HEK293 (cell line): ENCODE results near the gene GRK5.
A peak's percentile ranks its signal among the peaks of the same experiment; 100 is the strongest.

Source experiments
- GLI2 ChIP-seq: fragments of 450-650 bp; formaldehyde crosslinking; IDR thresholded peaks from 2 replicates; pipeline ENCODE4; 2017; ENCODE audit warnings: missing biosample characterization, missing genetic modification characterization, low read depth, borderline replicate concordance
- HOXA7 ChIP-seq: sonication (generic); formaldehyde crosslinking; IDR thresholded peaks from 2 replicates; pipeline ENCODE4 v1.8.1; 2022; ENCODE audit warnings: missing genetic modification reagents, borderline replicate concordance
- SCRT2 ChIP-seq: fragments of 450-650 bp; formaldehyde crosslinking; IDR thresholded peaks from 2 replicates; pipeline ENCODE4 v1.5.1; 2016; ENCODE audit warnings: missing biosample characterization, missing genetic modification characterization
- SP2 ChIP-seq: fragments of 450-650 bp; formaldehyde crosslinking; IDR thresholded peaks from 2 replicates; pipeline ENCODE4 v1.5.1; 2016; ENCODE audit warnings: missing biosample characterization, missing genetic modification characterization
- ZBTB17 ChIP-seq: fragments of 450-650 bp; formaldehyde crosslinking; IDR thresholded peaks from 2 replicates; pipeline ENCODE4 v1.5.1; 2016; ENCODE audit warnings: missing biosample characterization, missing genetic modification characterization
- ZBTB7A ChIP-seq: fragments of 450-650 bp; formaldehyde crosslinking; IDR thresholded peaks from 2 replicates; pipeline ENCODE4 v1.5.1; 2016; ENCODE audit warnings: low read depth, missing biosample characterization, missing genetic modification characterization
- ZNF132 ChIP-seq: fragments of 450-650 bp; formaldehyde crosslinking; IDR thresholded peaks from 2 replicates; pipeline ENCODE4 v1.5.1; 2017; ENCODE audit warnings: missing biosample characterization, missing genetic modification characterization, borderline replicate concordance
- ZNF146 ChIP-seq: fragments of 450-650 bp; formaldehyde crosslinking; IDR thresholded peaks from 2 replicates; pipeline ENCODE4 v1.5.1; 2016; ENCODE audit warnings: missing biosample characterization, missing genetic modification characterization
- ZNF148 ChIP-seq: fragments of 450-650 bp; formaldehyde crosslinking; IDR thresholded peaks from 2 replicates; pipeline ENCODE4 v1.5.0; 2017; ENCODE audit warnings: missing biosample characterization, missing genetic modification characterization, borderline replicate concordance
- ZNF157 ChIP-seq: fragments of 450-650 bp; formaldehyde crosslinking; IDR thresholded peaks from 2 replicates; pipeline ENCODE4 v1.5.1; 2016; ENCODE audit warnings: missing biosample characterization, missing genetic modification characterization
- ZNF292 ChIP-seq: fragments of 450-650 bp; formaldehyde crosslinking; IDR thresholded peaks from 2 replicates; pipeline ENCODE4 v1.5.1; 2016; ENCODE audit warnings: low read depth, missing biosample characterization, missing genetic modification characterization, borderline replicate concordance
- ZNF394 ChIP-seq: fragments of 450-650 bp; formaldehyde crosslinking; IDR thresholded peaks from 2 replicates; pipeline ENCODE4 v1.5.1; 2016; ENCODE audit warnings: missing biosample characterization, missing genetic modification characterization, mild to moderate bottlenecking, moderate library complexity, borderline replicate concordance
- ZNF423 ChIP-seq: fragments of 450-650 bp; formaldehyde crosslinking; IDR thresholded peaks from 2 replicates; pipeline ENCODE4 v1.5.1; 2016; ENCODE audit warnings: missing biosample characterization, missing genetic modification characterization
- ZNF449 ChIP-seq: fragments of 450-650 bp; formaldehyde crosslinking; IDR thresholded peaks from 2 replicates; pipeline ENCODE4 v1.5.1; 2017; ENCODE audit warnings: missing biosample characterization, mild to moderate bottlenecking, missing genetic modification characterization, moderate library complexity
- ZNF473 ChIP-seq: fragments of 450-650 bp; formaldehyde crosslinking; IDR thresholded peaks from 2 replicates; pipeline ENCODE4 v1.5.1; 2017; ENCODE audit warnings: missing biosample characterization, missing genetic modification characterization
- ZNF518A ChIP-seq: fragments of 450-650 bp; formaldehyde crosslinking; conservative IDR thresholded peaks from 2 replicates; pipeline ENCODE4 v1.5.1; 2016; ENCODE audit warnings: low read depth, missing biosample characterization, missing genetic modification characterization
- ZNF660 ChIP-seq: fragments of 450-650 bp; IDR thresholded peaks from 2 replicates; pipeline ENCODE4 v1.5.1; 2018; ENCODE audit warnings: missing biosample characterization, mild to moderate bottlenecking, missing genetic modification characterization
- TF ChIP-seq, protein P1 (sequence below): fragments of 450-650 bp; formaldehyde crosslinking; IDR thresholded peaks from 2 replicates; pipeline ENCODE4 v1.5.1; 2016; ENCODE audit warnings: missing biosample characterization, missing genetic modification characterization, borderline replicate concordance
- TF ChIP-seq, protein P2 (sequence below): fragments of 450-650 bp; formaldehyde crosslinking; IDR thresholded peaks from 2 replicates; pipeline ENCODE4 v1.5.1; 2016; ENCODE audit warnings: missing biosample characterization, missing genetic modification characterization
- TF ChIP-seq, protein P3 (sequence below): fragments of 450-650 bp; formaldehyde crosslinking; IDR thresholded peaks from 2 replicates; pipeline ENCODE4 v1.5.1; 2016; ENCODE audit warnings: missing biosample characterization, missing genetic modification characterization
- TF ChIP-seq, protein P4 (sequence below): fragments of 450-650 bp; formaldehyde crosslinking; IDR thresholded peaks from 2 replicates; pipeline ENCODE4 v1.5.1; 2016; ENCODE audit warnings: missing biosample characterization, missing genetic modification characterization

GRK5 gene

DNA sequence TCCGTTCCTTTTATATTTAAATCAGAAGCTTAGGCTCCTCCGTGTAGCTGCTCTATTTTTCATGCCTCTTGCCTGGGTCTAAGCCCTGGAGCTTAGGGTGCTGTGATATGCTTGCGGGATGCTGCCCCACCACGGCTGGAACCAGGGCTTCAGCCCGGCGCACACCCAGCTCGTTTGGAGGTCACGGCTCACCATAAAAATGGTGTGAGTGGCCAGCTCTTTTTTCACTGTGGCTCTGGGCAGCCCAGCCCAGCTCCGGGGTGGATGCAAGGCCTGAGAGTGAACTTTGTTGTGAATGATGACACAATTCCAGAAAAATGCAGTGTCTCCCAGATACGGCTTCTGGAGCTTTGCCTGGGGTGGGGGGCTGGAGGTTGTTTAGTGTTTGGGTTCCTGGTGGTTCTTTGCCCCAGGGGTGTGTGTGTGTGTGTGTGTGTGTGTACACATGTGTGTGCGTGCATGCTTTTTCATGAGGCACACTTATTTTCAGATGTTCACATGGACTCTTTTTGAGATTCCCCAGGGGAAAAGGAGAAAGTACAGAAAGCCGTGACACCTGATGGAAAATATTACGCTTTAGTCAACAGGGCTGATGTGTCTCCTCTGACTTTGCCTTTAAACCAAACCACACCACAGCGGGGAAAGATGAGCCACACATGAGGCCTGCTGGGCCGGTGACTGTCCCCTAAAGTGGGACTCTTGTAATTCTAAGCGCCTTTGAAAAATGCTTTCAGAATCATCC lies 46.2 kb downstream of the GRK5 start (continued):
- TF ChIP-seq, protein P1, sequence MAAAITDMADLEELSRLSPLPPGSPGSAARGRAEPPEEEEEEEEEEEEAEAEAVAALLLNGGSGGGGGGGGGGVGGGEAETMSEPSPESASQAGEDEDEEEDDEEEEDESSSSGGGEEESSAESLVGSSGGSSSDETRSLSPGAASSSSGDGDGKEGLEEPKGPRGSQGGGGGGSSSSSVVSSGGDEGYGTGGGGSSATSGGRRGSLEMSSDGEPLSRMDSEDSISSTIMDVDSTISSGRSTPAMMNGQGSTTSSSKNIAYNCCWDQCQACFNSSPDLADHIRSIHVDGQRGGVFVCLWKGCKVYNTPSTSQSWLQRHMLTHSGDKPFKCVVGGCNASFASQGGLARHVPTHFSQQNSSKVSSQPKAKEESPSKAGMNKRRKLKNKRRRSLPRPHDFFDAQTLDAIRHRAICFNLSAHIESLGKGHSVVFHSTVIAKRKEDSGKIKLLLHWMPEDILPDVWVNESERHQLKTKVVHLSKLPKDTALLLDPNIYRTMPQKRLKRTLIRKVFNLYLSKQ (tag by site-specific recombination): no peak
- TF ChIP-seq GLI2 (no peak), ZNF449 (peak; percentile 82), ZNF423 (tag by site-specific recombination) (no peak), ZNF157 (no peak), SP2 (tag by site-specific recombination) (no peak), SCRT2 (peak; percentile 73), ZNF394 (tag by site-specific recombination) (peak; percentile 57; the same call in 1 of the 2 replicates), ZNF473 (peak; percentile 72; the same call in 1 of the 2 replicates), ZBTB7A (no peak), ZNF132 (tag by site-specific recombination) (no peak), ZNF292 (tag by site-specific recombination) (no peak), ZBTB17 (tag by site-specific recombination) (peak; percentile 65; the same call in 1 of the 2 replicates), ZNF146 (tag by site-specific recombination) (no peak), HOXA7 (CRISPR knock-in tag) (no peak), ZNF660 (tag by site-specific recombination) (peak; percentile 37; the same call in 1 of the 2 replicates), ZNF148 (tag by site-specific recombination) (no peak), ZNF518A (tag by site-specific recombination) (0 out of 2 replicates have a peak, but pooled peaks have one; percentile 14)
- TF ChIP-seq, protein P2, sequence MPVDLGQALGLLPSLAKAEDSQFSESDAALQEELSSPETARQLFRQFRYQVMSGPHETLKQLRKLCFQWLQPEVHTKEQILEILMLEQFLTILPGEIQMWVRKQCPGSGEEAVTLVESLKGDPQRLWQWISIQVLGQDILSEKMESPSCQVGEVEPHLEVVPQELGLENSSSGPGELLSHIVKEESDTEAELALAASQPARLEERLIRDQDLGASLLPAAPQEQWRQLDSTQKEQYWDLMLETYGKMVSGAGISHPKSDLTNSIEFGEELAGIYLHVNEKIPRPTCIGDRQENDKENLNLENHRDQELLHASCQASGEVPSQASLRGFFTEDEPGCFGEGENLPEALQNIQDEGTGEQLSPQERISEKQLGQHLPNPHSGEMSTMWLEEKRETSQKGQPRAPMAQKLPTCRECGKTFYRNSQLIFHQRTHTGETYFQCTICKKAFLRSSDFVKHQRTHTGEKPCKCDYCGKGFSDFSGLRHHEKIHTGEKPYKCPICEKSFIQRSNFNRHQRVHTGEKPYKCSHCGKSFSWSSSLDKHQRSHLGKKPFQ (tag by site-specific recombination): peak; percentile 68; the same call in 1 of the 2 replicates
- TF ChIP-seq, protein P3, sequence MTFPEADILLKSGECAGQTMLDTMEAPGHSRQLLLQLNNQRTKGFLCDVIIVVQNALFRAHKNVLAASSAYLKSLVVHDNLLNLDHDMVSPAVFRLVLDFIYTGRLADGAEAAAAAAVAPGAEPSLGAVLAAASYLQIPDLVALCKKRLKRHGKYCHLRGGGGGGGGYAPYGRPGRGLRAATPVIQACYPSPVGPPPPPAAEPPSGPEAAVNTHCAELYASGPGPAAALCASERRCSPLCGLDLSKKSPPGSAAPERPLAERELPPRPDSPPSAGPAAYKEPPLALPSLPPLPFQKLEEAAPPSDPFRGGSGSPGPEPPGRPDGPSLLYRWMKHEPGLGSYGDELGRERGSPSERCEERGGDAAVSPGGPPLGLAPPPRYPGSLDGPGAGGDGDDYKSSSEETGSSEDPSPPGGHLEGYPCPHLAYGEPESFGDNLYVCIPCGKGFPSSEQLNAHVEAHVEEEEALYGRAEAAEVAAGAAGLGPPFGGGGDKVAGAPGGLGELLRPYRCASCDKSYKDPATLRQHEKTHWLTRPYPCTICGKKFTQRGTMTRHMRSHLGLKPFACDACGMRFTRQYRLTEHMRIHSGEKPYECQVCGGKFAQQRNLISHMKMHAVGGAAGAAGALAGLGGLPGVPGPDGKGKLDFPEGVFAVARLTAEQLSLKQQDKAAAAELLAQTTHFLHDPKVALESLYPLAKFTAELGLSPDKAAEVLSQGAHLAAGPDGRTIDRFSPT: peak; percentile 91
- TF ChIP-seq, protein P4, sequence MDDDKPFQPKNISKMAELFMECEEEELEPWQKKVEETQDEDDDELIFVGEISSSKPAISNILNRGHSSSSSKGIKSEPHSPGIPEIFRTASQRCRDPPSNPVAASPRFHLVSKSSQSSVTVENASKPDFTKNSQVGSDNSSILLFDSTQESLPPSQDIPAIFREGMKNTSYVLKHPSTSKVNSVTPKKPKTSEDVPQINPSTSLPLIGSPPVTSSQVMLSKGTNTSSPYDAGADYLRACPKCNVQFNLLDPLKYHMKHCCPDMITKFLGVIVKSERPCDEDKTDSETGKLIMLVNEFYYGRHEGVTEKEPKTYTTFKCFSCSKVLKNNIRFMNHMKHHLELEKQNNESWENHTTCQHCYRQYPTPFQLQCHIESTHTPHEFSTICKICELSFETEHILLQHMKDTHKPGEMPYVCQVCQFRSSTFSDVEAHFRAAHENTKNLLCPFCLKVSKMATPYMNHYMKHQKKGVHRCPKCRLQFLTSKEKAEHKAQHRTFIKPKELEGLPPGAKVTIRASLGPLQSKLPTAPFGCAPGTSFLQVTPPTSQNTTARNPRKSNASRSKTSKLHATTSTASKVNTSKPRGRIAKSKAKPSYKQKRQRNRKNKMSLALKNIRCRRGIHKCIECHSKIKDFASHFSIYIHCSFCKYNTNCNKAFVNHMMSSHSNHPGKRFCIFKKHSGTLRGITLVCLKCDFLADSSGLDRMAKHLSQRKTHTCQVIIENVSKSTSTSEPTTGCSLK: no peak
